ENCODE results near the gene ST6GALNAC5.

Gene ST6GALNAC5

GRCh38 chr1:76832521-76832920, 34.8 kb upstream of the ST6GALNAC5 start:
- no peak for TF ChIP-seq CTCF (IDR thresholded peaks at IDR 0.05; ENCODE audit: extremely low read depth, insufficient read depth, missing control alignments)
- DNase-seq (ENCODE audit: low spot score), result no peak
- in situ Hi-C loops (cut with MboI; ENCODE audit: low pct_unique_long_range_greater_than_20kb, low sequenced_read_pairs, unreplicated experiment), result no loop called here

- TF ChIP-seq CTCF (IDR thresholded peaks at IDR 0.05; ENCODE audit: extremely low read depth, insufficient read depth, missing control alignments), result no peak
- DNase-seq (ENCODE audit: low spot score), result no peak
- in situ Hi-C loops (cut with MboI; ENCODE audit: low pct_unique_long_range_greater_than_20kb, low sequenced_read_pairs, unreplicated experiment), result no loop called here
Observed at GRCh38 chr1:76833151-76833550, 34.1 kb upstream of the ST6GALNAC5 start.

DNA sequence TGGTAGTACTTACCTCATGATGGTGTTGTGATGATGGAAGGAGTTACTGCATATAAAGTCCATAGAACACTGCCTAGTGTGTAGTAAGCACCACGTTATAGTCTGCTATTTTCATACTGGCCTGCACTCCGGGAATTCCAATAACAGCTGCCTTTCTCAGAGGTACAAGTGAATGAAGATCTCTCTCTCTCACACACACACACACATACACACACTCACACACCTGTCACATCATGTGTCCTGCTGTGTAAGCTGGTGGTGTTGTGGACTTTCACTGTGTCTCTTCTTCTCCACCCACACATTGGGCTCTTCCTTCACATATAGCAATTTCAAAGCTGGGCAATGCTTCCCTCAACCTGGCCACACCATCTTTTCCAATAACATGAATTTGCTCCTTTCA, 33.4 kb upstream of the ST6GALNAC5 start:
- DNase-seq (ENCODE audit: low spot score), result no peak
- no peak for TF ChIP-seq CTCF (IDR thresholded peaks at IDR 0.05; ENCODE audit: extremely low read depth, insufficient read depth, missing control alignments)
- in situ Hi-C loops (cut with MboI; ENCODE audit: low pct_unique_long_range_greater_than_20kb, low sequenced_read_pairs, unreplicated experiment), result no loop called here

DNA sequence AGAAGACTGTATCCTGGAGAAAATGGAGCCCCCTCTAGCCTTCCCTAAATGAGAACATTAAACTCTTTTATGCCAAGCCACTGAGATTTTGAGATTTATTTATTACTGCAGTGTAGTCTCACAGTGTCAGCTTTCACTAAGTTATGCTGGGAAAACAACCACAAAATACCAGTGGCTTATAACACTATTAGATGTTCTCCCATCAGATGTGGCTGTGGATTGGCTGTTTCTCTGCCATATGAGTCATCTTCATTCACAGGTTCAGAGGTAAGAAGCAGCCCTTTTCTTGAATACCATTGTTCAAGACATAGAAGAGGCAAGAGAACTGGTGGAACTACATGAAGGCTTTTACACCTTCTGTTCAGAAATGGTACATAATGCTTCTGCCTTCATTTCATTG, 32.1 kb upstream of the ST6GALNAC5 start:
- no peak for DNase-seq (ENCODE audit: low spot score)
- no peak for TF ChIP-seq CTCF (IDR thresholded peaks at IDR 0.05; ENCODE audit: extremely low read depth, insufficient read depth, missing control alignments)
- in situ Hi-C loops (cut with MboI; ENCODE audit: low pct_unique_long_range_greater_than_20kb, low sequenced_read_pairs, unreplicated experiment), result no loop called here

- TF ChIP-seq CTCF (IDR thresholded peaks at IDR 0.05; ENCODE audit: extremely low read depth, insufficient read depth, missing control alignments), result no peak
Observed at GRCh38 chr1:76840278-76840677, 27.0 kb upstream of the ST6GALNAC5 start.

GRCh38 chr1:76841460-76841859, 25.8 kb upstream of the ST6GALNAC5 start:
- no peak for DNase-seq (ENCODE audit: low spot score)
- no peak for TF ChIP-seq CTCF (IDR thresholded peaks at IDR 0.05; ENCODE audit: extremely low read depth, insufficient read depth, missing control alignments)
- in situ Hi-C loops (cut with MboI; ENCODE audit: low pct_unique_long_range_greater_than_20kb, low sequenced_read_pairs, unreplicated experiment), result no loop called here

More at GRCh38 chr1:76840278-76840677, 27.0 kb upstream of the ST6GALNAC5 start:
- DNase-seq (ENCODE audit: low spot score), result no peak
- in situ Hi-C loops (cut with MboI; ENCODE audit: low pct_unique_long_range_greater_than_20kb, low sequenced_read_pairs, unreplicated experiment), result no loop called here
